CD4-positive, alpha-beta T cell (primary cell): ENCODE results near the gene PLEKHA4. TPM values are rescaled to one million over a fixed set of nuclear protein-coding genes. Genes with fewer than 3 reads are reported as not detected.

Experiments used
- ATAC-seq: fragments of 200-7000 bp; cut with Tn5 transposase; one replicate; pipeline ENCODE4 v1.10.0; 2022; ENCODE audit warnings: mild to moderate bottlenecking; ENCODE audit not compliant: poor library complexity
- CTCF ChIA-PET: fragments of 350-600 bp; sonication (Branson Sonifier 250); formaldehyde crosslinking; loops from one replicate; lab custom pipeline; 2021; ENCODE audit warnings: antibody characterized with exemption, inconsistent platforms; lab: Charles Lee
- POLR2A ChIA-PET: fragments of 350-600 bp; sonication (Branson Sonifier 250); formaldehyde crosslinking; loops from one replicate; lab custom pipeline; 2021; ENCODE audit warnings: antibody characterized with exemption, inconsistent platforms; lab: Charles Lee
- DNase-seq, 14 experiments: peaks; one replicate each; pipeline ENCODE4 v3.0.0-alpha.2; 2013 to 2020; ENCODE audit warnings: mixed read lengths in 2 of 14
- H3K27ac ChIP-seq, 2 donors: one replicate each; pipeline versions ENCODE4 v1.5.1 to v1.7.0; 2013; ENCODE audit warnings: low read length in 2 of 2, low read depth in 1 of 2, mild to moderate bottlenecking in 1 of 2
- H3K27me3 ChIP-seq, 2 experiments: 1 replicate in 1 of 2; 2 replicates in 1 of 2; pipeline versions ENCODE4 v1.6.1 to v1.7.0; 2013; ENCODE audit warnings: low read length in 2 of 2, control low read depth in 1 of 2, mild to moderate bottlenecking in 1 of 2, moderate library complexity in 1 of 2; ENCODE audit not compliant: insufficient read depth in 2 of 2, control insufficient read depth in 1 of 2
- H3K36me3 ChIP-seq: one replicate; pipeline ENCODE4 v1.6.1; 2013; ENCODE audit warnings: low read length, control low read depth; ENCODE audit not compliant: insufficient read depth
- H3K4me1 ChIP-seq: one replicate; pipeline ENCODE4 v1.6.1; 2013; ENCODE audit warnings: low read length, control low read depth; ENCODE audit not compliant: insufficient read depth
- H3K4me3 ChIP-seq: one replicate; pipeline ENCODE4 v1.5.1; 2013; ENCODE audit warnings: mild to moderate bottlenecking, low read length, moderate library complexity
- H3K9me3 ChIP-seq, 2 experiments: 1 replicate in 1 of 2; 2 replicates in 1 of 2; pipeline versions ENCODE4 v1.6.1 to v1.7.0; 2013; ENCODE audit warnings: low read length in 2 of 2, mild to moderate bottlenecking in 2 of 2, control low read depth in 1 of 2, moderate library complexity in 1 of 2; ENCODE audit not compliant: control insufficient read depth in 1 of 2, insufficient read depth in 1 of 2
- H3K27ac Mint-ChIP-seq: one replicate; pipeline ENCODE4 v1.8.0; 2020; ENCODE audit warnings: mixed read lengths
- H3K27me3 Mint-ChIP-seq: one replicate; pipeline ENCODE4 v1.8.0; 2021; ENCODE audit warnings: mixed read lengths
- H3K36me3 Mint-ChIP-seq: one replicate; pipeline ENCODE4 v1.8.0; 2021; ENCODE audit warnings: low read depth, mixed read lengths
- H3K4me1 Mint-ChIP-seq: one replicate; pipeline ENCODE4 v1.8.0; 2021; ENCODE audit warnings: low read depth, mixed read lengths
- H3K4me3 Mint-ChIP-seq: one replicate; pipeline ENCODE4 v1.8.0; 2020; ENCODE audit warnings: mild to moderate bottlenecking, mixed read lengths
- H3K9me3 Mint-ChIP-seq: one replicate; pipeline ENCODE4 v1.8.0; 2020; ENCODE audit warnings: mixed read lengths
- intact Hi-C, 2 experiments: fragments of 100-400 bp; cut with DNase I in 1 of 2; cut with micrococcal nuclease in 1 of 2; formaldehyde crosslinking; loops; one replicate each; pipeline versions ENCODE4 v1.15.1 to v1.9.0; 2023 to 2025; cut with DNase I, micrococcal nuclease
- total RNA-seq, 174 experiments: library from RNA in 2 of 174; stranded (reverse) in 2 of 174; gene quantifications; one replicate each; pipeline ENCODE4 v1.2.3 and lab custom pipeline; 2021 to 2026
- TF ChIP-seq, protein P1 (sequence below): fragments of 200-600 bp; IDR thresholded peaks from one replicate; pipeline ENCODE4 v1.8.0; 2022; ENCODE audit warnings: antibody characterized with exemption, mild to moderate bottlenecking

PLEKHA4 gene
- total RNA-seq, 2 experiments from 2014 or later = 1.4 to 2.7 TPM

- Mint-ChIP-seq H3K36me3 (peaks cover 19% of the 10 kb centered on the region), H3K27ac (no peak overlapping the region), H3K4me1 (peaks cover 36% of the 10 kb centered on the region), H3K9me3 (no peaks in the 10 kb centered on the region), H3K4me3 (peak overlapping the region; percentile 7), H3K27me3 (peaks cover 28% of the 10 kb centered on the region)
- intact Hi-C loops = no loop called here
- Histone ChIP-seq H3K4me3 (no peak overlapping the region), H3K27ac (no peak overlapping the region), H3K4me1 (peaks cover 44% of the 10 kb centered on the region), H3K27me3 (peaks cover 10 to 21% of the 10 kb centered on the region in 2 experiments), H3K36me3 (peaks cover 5% of the 10 kb centered on the region), H3K9me3 (no peaks in the 10 kb centered on the region)
- ChIA-PET POLR2A (interaction anchor here (0.7 to 1.0 kb wide), 2 partner anchors 57 kb away, joined by 3 to 4 read pairs; partner anchors contain the start of gene BAX), CTCF (no interaction called here)
- ATAC-seq = no peak
- TF ChIP-seq, protein P1, sequence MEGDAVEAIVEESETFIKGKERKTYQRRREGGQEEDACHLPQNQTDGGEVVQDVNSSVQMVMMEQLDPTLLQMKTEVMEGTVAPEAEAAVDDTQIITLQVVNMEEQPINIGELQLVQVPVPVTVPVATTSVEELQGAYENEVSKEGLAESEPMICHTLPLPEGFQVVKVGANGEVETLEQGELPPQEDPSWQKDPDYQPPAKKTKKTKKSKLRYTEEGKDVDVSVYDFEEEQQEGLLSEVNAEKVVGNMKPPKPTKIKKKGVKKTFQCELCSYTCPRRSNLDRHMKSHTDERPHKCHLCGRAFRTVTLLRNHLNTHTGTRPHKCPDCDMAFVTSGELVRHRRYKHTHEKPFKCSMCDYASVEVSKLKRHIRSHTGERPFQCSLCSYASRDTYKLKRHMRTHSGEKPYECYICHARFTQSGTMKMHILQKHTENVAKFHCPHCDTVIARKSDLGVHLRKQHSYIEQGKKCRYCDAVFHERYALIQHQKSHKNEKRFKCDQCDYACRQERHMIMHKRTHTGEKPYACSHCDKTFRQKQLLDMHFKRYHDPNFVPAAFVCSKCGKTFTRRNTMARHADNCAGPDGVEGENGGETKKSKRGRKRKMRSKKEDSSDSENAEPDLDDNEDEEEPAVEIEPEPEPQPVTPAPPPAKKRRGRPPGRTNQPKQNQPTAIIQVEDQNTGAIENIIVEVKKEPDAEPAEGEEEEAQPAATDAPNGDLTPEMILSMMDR = no peak
- DNase-seq = no peak
Observed at GRCh38 chr19:48897181-48897580, 28.8 kb upstream of the PLEKHA4 start.

DNA sequence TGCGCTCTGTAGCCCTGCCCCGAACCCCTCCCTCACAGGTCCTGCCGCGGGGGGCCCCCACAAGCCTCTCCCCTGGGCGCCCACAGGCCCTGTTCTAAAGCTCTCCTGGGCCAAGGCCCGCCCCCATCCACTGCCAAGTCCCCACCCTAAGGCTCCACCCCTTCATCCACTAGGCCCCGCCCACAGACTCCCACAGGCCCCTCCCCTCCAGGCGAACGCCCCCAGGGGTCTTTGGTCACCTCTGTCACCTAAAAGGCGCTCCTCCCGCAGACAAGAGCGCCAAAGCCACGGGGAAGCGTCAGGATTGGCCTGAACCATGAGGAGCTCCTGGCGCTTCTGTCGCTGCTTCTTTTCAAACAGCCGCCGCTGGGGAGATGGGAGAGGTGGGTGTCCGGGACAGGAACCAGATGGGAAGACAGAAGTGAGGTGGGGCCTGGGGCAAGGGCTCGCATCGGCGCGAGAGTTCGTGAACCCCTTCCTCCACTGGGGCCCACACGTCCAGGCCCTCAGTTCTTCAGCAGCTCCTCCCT is 27.8 kb upstream of the PLEKHA4 start:
- ATAC-seq (peak; percentile 13), DNase-seq (peak in 8 of 14 experiments; percentile 35 to 75 (median 48))
- H3K27me3 ChIP-seq = peaks cover 10 to 21% of the 10 kb centered on the region in 2 experiments
- intact Hi-C loops = no loop called here
- peaks cover 35% of the 10 kb centered on the region for H3K4me1 ChIP-seq
- Mint-ChIP-seq H3K27me3 (peaks cover 36% of the 10 kb centered on the region), H3K4me1 (peaks cover 29% of the 10 kb centered on the region), H3K9me3 (no peaks in the 10 kb centered on the region), H3K27ac (no peak overlapping the region), H3K36me3 (peaks cover 13% of the 10 kb centered on the region), H3K4me3 (peak overlapping the region; percentile 67)
- H3K27ac ChIP-seq = no peak overlapping the region
- peak overlapping the region; percentile 39 for H3K4me3 ChIP-seq
- TF ChIP-seq, protein P1 = no peak
- H3K9me3 ChIP-seq = no peaks in the 10 kb centered on the region
- CTCF ChIA-PET = interaction anchor here (1.0 kb wide), 1 partner anchor 24 kb away, joined by 3 read pairs; the partner anchor contains the start of gene PPP1R15A
- POLR2A ChIA-PET = interaction anchor here (0.7 kb wide), 1 partner anchor 56 kb away, joined by 3 read pairs; no protein-coding TSS in a partner anchor
- H3K36me3 ChIP-seq = no peaks in the 10 kb centered on the region

GRCh38 chr19:48895226-48895625 is 26.8 kb upstream of the PLEKHA4 start:
- no peaks in the 10 kb centered on the region for H3K9me3 Mint-ChIP-seq
- peak overlapping the region; percentile 69 for H3K4me3 Mint-ChIP-seq
- ChIA-PET POLR2A (no interaction called here), CTCF (no interaction called here)
- Histone ChIP-seq H3K4me3 (no peak overlapping the region), H3K27me3 (peaks cover 10 to 21% of the 10 kb centered on the region in 2 experiments), H3K4me1 (peaks cover 24% of the 10 kb centered on the region), H3K9me3 (no peaks in the 10 kb centered on the region), H3K27ac (no peak overlapping the region), H3K36me3 (no peaks in the 10 kb centered on the region)
- peaks cover 41% of the 10 kb centered on the region for H3K27me3 Mint-ChIP-seq
- peaks cover 5% of the 10 kb centered on the region for H3K36me3 Mint-ChIP-seq
- TF ChIP-seq, protein P1 = no peak
- DNase-seq (no peak), ATAC-seq (no peak)
- H3K4me1 Mint-ChIP-seq = peaks cover 22% of the 10 kb centered on the region
- intact Hi-C loops = no loop called here
- no peak overlapping the region for H3K27ac Mint-ChIP-seq
